Cerebellar nuclear complex (tissue), 1 donor: ENCODE measurements around the gene FIBCD1.

Experiments
- DNase-seq, 2 experiments: peaks; one replicate each; lab custom pipeline; 2025; lab: John Stamatoyannopoulos, UW

Gene FIBCD1

GRCh38 chr9:130938652-130939404, at the start of gene FIBCD1:
Gene FIBCD1, minus strand, starts transcription at chr9:130939247. Its CDS starts 640 bp downstream, at chr9:130938607.
- no peak for DNase-seq

DNA sequence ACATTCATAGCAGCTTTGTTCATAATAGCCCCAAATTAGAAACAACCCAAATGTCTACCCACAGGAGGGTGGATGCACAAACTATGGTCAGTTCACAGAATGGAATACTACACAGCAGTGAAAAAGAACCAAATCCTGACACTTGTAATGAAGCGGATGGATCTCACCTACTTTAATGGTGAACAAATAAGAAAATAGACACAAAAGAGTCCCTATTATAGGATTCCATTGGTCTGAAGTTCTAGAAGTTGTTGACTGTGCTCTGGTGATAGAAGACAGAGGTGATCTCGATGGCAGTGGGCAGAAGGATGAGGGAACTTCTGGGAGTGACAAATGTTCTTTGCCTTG, 49.3 kb upstream of the FIBCD1 start:
- DNase-seq: no peak

DNA sequence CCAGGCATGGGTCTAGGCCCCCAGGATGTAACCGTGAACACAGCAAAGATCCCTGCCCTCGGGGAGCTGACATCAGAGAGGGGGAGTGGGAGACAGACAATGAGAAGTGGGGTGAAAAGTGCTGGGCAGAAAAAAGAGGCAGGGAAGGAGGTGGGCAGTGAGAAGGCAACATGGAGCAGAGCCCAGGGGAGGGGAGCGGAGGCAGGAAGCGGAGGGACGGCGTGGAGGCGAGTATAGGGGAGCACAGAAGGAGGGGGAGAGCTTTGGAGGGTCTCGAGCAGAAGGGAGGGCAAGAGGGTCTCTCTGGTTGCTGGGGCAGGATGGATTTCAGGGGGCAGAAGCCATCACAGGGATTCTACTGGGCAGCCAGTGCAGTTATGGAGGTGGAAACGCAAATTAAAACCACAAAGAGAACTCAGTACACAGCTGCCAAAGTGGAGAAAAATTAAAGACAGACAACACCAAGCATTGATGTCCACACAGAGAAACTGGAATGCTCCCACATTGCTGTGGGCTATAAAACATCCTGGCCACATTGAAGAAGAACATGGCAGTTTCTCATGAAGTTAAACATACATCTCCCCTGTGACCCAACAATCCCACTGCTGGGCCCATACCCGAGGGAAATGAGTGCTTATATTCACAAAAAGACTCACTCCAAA, 48.8 kb upstream of the FIBCD1 start:
- DNase-seq: no peak

- DNase-seq: no peak
Measured at GRCh38 chr9:130987054-130987453, 48.0 kb upstream of the FIBCD1 start.

GRCh38 chr9:130986356-130986965, 47.4 kb upstream of the FIBCD1 start:
- DNase-seq: no peak

- no peak for DNase-seq
Measured at GRCh38 chr9:130985606-130986162, 46.6 kb upstream of the FIBCD1 start.

GRCh38 chr9:130985029-130985428, 46.0 kb upstream of the FIBCD1 start:
- no peak for DNase-seq

- DNase-seq: no peak
Measured at GRCh38 chr9:130984521-130984920, 45.5 kb upstream of the FIBCD1 start.

DNA sequence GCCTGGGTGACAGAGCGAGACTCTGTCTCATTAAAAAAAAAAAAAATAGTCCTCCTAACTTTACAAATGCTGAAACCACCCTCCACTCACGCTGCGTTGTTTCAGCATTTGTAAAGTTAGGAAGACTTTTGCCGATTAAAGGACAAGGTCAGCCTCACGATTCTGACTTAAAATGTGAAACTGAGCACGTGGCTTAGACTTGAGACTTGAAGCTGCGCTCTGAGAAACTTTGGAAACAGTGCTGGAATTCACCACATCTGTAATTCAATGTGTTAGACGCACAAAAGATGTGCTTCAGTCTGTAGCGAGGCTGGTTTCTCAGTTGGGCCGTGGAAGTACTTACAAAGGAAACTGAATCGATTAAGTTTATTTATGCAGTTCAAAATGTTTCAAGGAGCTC, 44.9 kb upstream of the FIBCD1 start:
- no peak for DNase-seq

- DNase-seq: no peak
Measured at GRCh38 chr9:130983359-130983670, 44.3 kb upstream of the FIBCD1 start.

- DNase-seq: no peak
Measured at GRCh38 chr9:130982636-130983358, 43.8 kb upstream of the FIBCD1 start.

- no peak for DNase-seq
Measured at GRCh38 chr9:130981756-130982137, 42.7 kb upstream of the FIBCD1 start.

DNA sequence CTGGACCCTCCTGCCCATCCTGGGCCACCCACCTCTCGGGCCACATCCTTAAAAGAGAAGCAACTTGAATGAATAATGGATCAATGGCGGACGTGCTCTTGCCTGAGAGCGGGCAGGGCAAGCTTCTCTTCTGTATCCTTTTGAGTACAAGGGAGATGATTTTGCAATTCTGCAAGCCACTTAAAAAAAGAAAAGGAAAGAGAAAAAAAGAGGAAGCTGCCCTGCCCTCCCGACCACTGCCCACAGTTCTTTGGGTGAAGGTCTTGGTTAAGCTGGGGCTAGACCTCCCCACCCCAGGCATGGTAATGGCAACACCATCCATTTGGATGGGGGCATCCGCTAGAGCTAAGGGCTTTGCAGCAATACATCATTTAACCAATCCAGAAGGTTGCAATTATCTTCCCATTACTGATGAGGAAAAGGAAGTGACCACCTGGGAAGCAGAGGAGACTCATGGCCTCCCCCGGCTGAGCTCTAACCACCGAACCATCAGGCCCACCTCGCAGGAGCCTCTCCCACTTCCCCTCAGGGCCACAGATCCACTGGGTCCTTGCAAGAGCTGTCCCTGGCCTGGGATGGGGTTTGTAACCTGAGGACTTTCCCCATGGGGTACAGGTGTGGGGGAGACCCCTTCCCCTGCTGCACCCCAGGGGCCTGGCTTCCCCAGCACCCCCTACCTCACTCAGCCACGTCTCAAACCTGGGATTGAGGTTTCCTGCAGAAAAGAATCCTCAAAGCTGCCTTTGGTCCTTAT, 42.1 kb upstream of the FIBCD1 start:
- DNase-seq: no peak

GRCh38 chr9:130980526-130980925, 41.5 kb upstream of the FIBCD1 start:
- no peak for DNase-seq

DNA sequence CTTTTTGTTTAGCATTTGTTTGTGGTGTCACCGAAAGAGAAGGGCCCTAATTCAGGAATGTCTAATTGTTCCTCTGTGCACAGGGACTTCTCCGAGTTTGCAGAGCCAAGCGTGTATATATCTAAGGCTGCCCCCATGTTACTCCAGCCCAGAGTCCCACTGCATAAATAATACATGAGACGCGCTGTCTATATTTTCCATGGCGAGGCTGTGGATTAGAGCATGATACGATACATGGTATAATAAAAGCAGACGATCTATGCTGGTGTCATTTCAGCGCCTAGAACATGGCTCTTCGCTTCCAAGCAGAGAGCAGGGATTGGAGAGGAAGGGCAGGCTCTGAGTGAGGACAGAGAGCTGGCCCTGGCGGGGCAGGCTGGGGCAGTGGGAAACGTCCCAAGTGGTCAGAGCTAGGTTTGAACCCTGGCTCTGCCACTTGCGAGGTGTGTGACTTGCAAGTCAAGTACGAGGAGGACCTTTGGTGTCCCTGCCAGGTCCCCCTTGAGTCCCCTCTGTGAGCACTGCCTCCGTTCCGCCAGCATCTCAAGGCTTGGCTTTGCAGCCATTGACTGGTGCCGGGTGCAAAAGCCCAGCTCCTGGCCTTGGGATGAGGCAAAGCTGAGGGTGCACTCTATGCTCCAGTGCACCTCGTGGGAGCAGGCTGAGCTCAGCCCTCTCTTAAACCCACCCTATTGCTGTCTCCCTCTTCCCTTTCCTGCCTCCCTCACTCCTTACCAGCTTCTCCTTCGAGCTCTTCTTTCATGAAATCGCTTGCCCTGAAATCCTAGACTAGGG, 40.7 kb upstream of the FIBCD1 start:
- DNase-seq: no peak

DNA sequence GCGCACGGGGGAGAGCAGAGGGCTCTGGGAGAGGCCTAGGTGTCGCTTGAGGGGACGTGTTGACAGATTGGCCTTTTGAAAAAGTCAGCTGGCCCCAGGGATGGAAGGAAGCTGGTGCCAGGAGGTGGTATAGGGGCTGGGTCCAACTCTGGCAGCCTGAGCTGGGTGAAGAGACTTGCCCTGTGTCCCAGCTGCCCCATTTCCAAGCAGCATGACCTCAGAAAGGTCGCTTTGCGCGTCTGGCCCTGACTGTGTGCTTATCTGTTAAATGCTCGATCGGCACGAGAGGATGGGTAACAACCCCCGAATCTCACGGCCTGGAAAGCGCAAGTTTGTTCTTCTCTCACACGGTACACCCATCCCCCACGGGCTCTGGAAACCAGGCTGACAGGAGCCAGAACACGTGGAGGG, 38.8 kb upstream of the FIBCD1 start:
- no peak for DNase-seq

DNA sequence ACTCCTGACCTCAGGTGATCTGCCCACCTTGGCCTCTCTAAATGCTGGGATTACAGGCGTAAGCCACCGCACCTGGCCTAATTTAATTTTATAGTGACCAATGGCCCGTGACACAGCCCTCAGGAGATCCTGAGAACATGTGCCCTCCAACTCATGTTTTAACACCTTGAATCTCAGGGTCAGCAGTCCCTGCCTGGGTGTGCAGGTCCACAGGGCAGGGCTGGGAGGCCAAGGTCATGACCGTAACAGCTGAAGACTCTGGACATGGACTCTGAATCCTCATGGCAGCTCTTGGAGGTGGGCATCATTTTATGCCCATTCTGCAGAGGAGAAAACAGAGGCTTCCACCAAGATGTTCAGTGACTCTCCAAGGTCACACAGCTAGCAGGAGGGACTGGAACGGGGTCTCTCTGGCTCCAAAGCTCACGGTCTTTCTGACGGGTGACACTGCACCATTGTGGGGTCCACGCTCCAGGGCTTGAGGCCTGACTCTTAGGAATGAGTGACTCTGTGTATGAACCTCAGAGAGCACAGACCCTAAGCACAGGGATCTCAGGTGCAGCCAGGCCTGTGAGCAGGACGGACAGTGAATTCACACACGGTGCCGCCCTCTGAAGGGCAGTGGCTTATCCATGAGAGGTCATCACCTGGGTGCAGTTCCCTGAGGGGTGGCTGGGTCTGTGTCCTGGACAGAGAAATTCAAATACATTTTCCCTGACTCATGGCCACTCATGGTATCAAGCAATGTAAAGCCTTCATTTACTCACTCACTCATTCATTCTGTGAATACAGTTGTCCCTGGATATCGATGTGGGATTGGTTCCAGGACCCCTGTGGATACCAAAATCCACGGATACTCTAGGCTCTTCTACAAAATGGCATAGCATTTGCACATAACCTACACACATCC, 37.1 kb upstream of the FIBCD1 start:
- DNase-seq: no peak

- no peak for DNase-seq
Measured at GRCh38 chr9:130975156-130975555, 36.1 kb upstream of the FIBCD1 start.

- no peak for DNase-seq
Measured at GRCh38 chr9:130974697-130975096, 35.6 kb upstream of the FIBCD1 start.
